GM23248 (cell line): ENCODE data around the gene CHCHD4.

Experiments used
- EZH2 ChIP-seq: fragments of 200-600 bp; sonication (generic); IDR thresholded peaks from 2 replicates; pipeline ENCODE4 v1.6.1; 2018; ENCODE audit warnings: antibody characterized with exemption, mild to moderate bottlenecking; ENCODE audit not compliant: insufficient read depth, poor library complexity, severe bottlenecking
- EZH2phosphoT487 ChIP-seq: fragments of 200-600 bp; sonication (generic); IDR thresholded peaks from 2 replicates; pipeline ENCODE4 v1.6.1; 2018; ENCODE audit warnings: antibody characterized with exemption, moderate library complexity, mild to moderate bottlenecking, low read depth; ENCODE audit not compliant: insufficient read depth

DNA sequence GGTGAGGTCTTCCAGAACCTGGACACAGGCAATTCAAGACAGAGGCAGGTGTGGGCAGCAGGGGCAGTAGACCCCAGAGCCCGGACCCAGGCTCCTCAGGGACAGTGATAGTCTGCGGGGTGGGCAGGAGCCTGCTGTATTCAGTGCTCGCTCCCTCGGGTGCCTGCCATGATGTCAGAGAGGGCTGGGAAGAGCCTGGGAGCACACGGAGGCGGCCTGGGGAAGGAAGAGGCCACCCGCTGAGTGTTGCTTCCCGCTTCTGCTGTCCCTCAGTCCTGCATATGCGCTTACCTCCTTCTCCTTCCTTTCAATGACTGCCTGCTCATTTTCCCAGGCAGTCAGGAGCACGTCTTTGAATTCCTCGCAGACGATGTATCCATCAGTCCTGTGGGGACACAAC, 22.9 kb upstream of the CHCHD4 start:
- TF ChIP-seq EZH2 (no peak), EZH2phosphoT487 (no peak)
